HCEC 1CT (cell line): Measurements from ENCODE around the gene PDZRN3.

Experiments
- DNase-seq: peaks from one replicate; pipeline ENCODE4 v3.0.0-alpha.2; 2017

Gene PDZRN3

GRCh38 chr3:73484656-73485248, 140.0 kb downstream of the PDZRN3 start:
- no peak for DNase-seq

GRCh38 chr3:73481888-73482287, 142.9 kb downstream of the PDZRN3 start:
- no peak for DNase-seq

GRCh38 chr3:73480187-73480672, 144.5 kb downstream of the PDZRN3 start:
- DNase-seq, result no peak

DNA sequence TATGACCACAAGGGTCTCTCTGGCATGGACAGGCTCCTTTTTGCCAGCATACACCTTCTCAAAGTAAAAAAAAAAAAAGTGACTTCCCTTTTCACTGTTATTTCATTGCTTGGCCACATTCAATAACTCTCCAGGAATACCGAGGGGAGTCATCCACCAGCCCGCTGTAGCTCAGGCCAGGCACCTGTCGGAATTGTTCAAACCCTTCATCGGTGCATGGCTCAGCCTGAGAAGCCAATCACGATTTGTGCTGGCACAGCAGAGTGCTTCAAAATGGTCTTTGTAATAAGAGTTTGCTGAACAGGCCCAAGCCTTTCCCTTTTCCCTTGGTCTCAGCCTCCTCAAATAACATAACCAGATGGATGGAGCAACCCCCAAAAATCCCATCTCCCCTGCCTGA, 145.4 kb downstream of the PDZRN3 start:
- DNase-seq, result no peak

DNA sequence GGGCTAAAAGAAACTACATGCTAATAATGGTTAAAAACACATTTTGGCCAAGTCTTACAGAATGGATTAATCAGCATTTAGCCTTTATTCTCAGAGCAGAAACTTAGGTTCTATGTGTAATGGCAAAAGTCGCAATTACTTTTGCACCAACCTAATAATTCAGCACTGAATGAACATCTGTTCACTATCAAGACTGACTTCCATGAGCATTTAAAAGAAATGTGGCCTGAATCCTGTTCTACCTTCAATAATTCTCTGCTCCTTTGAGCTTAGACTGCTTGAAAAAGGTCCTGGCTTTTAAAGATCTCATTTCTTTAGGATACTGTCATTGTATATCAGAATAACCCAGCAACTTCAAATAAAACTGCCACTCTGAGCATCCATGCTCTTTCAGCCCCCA, 145.9 kb downstream of the PDZRN3 start:
- no peak for DNase-seq

DNA sequence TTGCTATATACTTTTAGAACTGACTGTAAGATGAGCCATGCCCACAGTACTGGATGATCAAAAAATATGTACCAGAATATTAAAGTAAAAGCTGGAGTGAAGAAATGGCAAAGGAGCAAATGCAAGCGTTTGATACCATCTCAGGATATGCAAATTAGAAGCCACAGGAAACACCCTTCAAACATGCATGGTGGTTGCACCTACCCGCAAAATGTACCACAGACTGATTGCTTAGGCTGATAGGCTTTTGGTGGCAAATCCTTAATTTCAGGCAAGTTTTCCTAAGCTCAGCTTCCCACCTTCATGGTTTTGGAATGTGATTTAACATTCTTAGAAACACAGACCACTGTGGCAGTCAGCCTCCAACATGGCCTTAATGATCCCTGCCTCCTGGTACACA, 149.0 kb downstream of the PDZRN3 start:
- no peak for DNase-seq

GRCh38 chr3:73475175-73475574, 149.6 kb downstream of the PDZRN3 start:
- no peak for DNase-seq

GRCh38 chr3:73474619-73475018, 150.1 kb downstream of the PDZRN3 start:
- DNase-seq, result no peak

- no peak for DNase-seq
Observed at GRCh38 chr3:73473898-73474416, 150.8 kb downstream of the PDZRN3 start.

DNA sequence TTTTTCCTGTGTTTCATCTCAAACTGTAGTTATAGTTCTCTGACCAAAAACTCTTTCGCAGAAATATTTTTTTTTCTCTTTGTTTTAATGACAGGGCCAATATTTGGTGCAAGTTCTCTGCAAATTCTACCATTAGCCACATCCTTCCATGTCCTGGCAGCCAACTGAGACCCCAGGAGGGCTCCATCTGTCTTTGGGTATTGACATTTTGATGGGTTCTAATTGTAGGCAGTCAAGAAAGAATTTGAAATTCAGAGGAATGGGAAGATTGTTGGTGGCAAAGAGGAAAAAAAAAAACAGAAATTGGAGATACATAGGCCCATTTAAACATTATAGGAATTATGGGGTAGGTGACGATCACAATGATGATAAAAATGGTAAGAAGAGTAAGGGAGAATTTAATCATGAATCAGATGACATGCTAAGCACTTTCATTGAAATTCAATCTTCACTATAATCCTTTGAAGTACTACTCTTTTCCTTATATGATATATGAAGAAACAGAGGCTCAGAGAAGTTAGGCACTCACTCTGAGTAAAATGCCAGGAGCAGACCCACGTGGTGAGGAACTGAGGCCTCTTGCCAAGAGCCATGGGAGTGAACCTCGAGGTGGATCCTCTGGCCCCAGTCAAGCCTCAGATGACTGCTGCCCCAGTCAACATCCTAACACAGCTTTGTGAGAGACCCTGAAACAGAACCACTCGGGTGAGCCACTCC, 151.4 kb downstream of the PDZRN3 start:
- no peak for DNase-seq

DNA sequence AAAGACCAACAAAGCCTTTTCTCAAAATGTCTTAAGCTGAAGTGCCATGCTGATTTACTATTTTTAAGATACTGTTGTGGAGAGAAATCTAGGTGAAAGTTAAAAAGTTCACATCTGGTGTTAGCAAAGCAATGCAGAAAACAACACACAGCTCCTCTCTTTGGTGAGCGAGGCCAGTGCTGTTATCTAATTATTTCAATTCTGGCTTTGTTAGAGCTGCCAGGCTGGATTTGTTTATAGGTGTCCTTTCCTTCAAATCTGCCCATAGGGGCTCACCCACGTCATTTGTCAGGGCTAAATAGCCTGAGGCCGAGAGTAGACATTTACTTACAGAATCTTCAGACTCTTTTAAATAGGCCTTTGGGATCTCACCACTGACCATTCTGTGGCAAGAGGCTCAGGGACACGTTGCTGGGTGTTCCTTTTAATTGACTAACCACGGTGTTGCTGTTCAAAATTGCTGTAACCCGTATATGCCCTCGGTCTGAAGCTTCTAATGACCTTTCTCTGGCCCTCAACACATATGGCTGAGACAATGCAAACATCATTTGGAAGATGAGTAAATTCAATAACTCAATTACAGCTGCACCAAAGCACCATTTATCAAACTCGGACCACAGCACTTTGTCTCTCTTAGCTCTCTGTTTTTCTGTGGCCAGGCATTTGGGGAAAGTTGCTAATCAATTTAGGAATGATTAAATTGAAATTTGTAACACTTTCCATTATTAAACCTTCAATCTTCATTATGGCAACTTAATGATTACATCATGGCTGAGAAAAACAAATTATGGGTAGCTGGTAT, 152.6 kb downstream of the PDZRN3 start:
- no peak for DNase-seq

DNA sequence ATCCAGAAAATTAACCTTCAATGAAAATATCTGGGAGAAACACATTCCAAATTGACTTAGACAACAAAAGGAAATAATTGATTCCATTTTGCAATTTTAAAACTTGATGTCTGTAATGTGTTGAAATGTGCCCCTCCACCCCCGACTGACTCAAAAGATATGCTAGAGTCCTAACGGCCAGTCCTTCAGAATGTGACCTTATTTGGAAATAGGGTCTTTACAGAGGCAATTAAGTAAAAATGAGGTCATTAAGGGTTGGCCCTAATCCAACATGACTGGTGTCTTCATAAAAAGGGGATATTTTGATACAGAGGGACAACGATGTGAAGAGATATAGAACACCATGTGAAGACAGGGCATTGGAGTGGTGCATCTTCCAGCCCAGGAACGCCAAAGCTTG, 153.9 kb downstream of the PDZRN3 start:
- no peak for DNase-seq

DNA sequence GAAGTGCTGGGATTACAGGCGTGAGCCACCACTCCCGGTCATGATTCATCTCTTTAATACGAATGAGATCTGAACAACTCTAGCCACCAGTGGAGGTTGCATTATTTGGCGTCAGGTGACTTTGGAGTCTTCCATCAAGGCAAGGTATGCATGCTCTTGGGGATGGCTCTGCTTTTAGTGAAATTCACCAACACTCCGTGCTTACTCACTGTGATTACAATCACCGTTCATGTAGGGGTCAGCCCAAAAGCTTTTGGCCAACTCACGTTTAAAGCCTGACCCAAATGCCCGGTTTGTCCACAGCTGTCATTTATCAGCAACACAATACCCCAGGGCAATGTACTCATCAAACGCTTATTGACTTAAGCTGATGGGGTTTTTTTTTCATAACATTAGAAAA, 155.4 kb downstream of the PDZRN3 start:
- DNase-seq, result no peak

- no peak for DNase-seq
Observed at GRCh38 chr3:73467211-73467610, 157.5 kb downstream of the PDZRN3 start.

DNA sequence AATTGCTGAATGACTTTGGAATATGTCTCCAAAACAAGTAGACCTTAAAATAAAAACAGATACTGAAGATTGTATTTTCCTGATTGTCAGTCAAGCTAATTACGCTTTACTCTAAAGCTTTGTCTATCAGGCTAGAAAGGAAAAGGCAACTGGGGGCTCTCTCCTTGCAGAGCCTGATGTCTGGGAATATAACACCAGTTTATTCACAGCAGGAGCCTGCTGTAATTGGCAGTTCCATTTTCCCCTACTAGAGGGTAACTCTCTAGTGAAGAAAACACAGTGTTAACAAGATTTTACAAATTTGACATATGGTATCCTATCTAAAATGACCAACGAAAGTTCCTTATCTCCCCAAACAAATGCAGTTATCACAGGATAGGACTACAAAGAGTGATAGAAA, 158.8 kb downstream of the PDZRN3 start:
- no peak for DNase-seq

DNA sequence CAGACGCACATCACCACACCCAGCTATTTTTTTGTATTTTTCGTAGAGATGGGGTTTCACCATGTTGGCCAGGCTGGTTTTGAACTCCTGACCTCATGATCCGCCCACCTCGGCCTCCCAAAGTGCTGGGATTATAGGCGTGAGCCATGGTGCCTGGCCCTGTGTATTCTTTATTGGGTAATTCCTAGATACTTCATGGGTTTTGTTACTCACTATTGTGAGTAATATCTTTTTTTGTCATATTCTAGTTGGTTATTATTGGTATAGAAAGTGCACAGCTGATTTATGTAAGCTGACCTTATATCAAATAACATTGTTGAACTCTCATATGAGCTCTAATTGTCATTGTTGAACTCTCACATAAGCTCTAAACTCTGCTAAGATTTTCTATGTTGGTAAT, 160.6 kb downstream of the PDZRN3 start:
- peak; percentile 23 for DNase-seq

DNA sequence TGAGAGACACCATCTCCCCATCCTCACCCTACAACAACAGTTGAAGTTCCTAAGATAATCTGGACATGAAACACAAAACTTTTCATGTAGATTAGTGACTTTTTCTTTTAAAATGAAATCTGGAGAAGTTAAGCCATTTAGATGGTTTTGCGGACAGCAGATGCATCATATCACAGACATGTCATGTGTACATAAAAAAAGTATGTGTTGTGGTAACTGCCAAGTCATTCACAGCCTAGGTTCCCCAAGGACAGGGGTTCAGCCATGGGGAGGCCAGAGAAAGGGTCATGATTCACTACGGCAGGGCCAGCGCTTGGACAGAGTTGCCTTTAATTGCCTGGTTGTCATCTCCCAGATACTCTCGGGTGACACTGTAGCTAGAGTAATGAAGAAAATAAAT, 163.2 kb downstream of the PDZRN3 start:
- DNase-seq, result peak; percentile 42

DNA sequence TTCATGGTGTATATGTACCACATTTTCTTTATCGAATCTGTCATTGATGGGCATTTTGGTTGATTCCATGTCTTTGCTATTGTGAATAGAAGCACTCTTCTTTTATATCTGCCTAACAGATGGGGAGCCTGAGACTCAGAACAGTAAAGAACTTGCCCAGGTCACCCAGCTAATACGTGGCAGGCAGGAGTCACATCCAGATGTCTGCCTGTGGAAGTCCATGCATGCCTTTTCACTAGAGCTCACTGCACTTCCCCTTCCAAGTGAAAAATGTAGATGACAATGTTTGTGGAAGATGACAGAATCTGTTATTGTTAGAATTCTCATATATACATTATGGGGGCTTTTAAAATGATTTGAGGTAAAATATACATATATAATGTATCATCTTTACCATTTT, 165.0 kb downstream of the PDZRN3 start:
- no peak for DNase-seq

GRCh38 chr3:73453666-73454065, 171.1 kb downstream of the PDZRN3 start:
- no peak for DNase-seq

DNA sequence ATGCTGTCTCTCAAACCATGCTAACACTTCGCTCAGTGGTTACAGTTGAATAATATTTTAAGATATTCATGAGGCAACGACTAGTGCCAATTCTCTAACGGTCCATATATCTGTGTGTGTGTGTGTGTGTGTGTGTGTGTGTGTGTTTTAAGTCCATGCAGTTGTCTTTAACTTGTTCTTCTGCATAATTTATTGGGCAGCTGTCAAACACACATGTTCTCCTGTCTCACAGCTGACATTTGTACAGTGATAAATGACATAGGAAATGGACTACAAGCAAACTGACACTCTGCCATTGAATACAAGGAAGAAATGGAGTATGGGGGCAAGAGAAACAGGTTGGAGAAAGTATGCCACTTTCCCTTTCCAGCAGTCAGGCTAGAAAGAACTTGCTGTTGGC, 172.0 kb downstream of the PDZRN3 start:
- DNase-seq, result no peak

GRCh38 chr3:73451301-73451944, 173.3 kb downstream of the PDZRN3 start:
- peak; percentile 15 for DNase-seq

DNA sequence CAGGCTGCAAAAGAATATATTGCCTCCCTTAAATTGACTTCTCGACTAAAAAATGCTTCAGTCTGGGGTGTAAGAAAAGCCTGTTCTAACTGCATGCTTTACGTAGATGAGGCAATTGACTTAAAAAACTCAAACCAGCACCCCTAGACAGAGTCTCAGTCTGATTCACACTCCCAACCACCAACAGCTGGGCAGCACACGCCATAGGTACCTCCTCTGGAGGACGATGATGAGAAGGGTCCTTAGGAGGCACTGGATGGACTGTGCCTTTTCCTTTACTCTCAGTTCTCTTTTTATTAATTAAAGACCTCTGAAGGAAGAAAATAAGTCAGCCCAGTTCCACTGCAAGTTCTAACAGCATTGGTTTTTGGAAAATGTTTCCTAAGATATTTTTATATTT, 175.0 kb downstream of the PDZRN3 start:
- no peak for DNase-seq

GRCh38 chr3:73448761-73449301, 175.9 kb downstream of the PDZRN3 start:
- no peak for DNase-seq
